K562 (cell line): ENCODE measurements around the gene RAB43. TPM values are rescaled to one million over a fixed set of nuclear protein-coding genes. Genes with fewer than 3 reads are reported as not detected.
A peak's percentile ranks its signal among the peaks of the same experiment; 100 is the strongest.

ENCODE experiments used
- ARID4B ChIP-seq: sonication (generic); formaldehyde crosslinking; IDR thresholded peaks from 2 replicates; pipeline ENCODE4 v1.8.0; 2022; ENCODE audit warnings: mild to moderate bottlenecking, missing genetic modification reagents
- TBL1XR1 ChIP-seq, 2 experiments: IDR thresholded peaks; 2 replicates each; pipeline ENCODE4 v1.6.1; 2012; ENCODE audit warnings: improper control_type of control experiment in 2 of 2, low read length in 2 of 2, mild to moderate bottlenecking in 1 of 2
- ZNF407 ChIP-seq: fragments of 450-650 bp; IDR thresholded peaks from 2 replicates; pipeline ENCODE4 v1.6.1; 2016; ENCODE audit warnings: low read depth
- polyA plus RNA-seq, 8 experiments: library from polyadenylated mRNA; depleted of rRNA in 4 of 8; stranded (reverse) in 5 of 8; unstranded in 3 of 8; fragments of >200 nt; fragmentation: Nextera tagmentation in 2 of 8; fragmentation: Illumina TruSeq in 1 of 8; extraction: Ambion mirVana in 2 of 8; extraction: Trizol in 1 of 8; gene quantifications; 2 replicates each; pipeline versions ENCODE4 v1.2.1 to v1.2.3, GENCODE V29; 2011 to 2014; ENCODE audit warnings: inconsistent platforms in 1 of 8, missing spikeins in 1 of 8
- total RNA-seq, 7 experiments: library from RNA; depleted of rRNA in 6 of 7; stranded (reverse); fragments of >200 nt in 6 of 7; fragmentation: Illumina TruSeq in 2 of 7; extraction: Trizol in 2 of 7; gene quantifications; 2 replicates each; pipeline versions ENCODE4 v1.2.1 to v1.2.3, GENCODE V29; 2011 to 2021; ENCODE audit warnings: low replicate concordance in 1 of 7
- TF ChIP-seq, protein P1 (sequence below), 3 experiments: IDR thresholded peaks in 2 of 3; conservative IDR thresholded peaks in 1 of 3; 2 replicates each; pipeline ENCODE4 v1.5.1; 2011 to 2012; ENCODE audit warnings: low read length in 3 of 3, mild to moderate bottlenecking in 3 of 3, control low read depth in 2 of 3, improper control_type of control experiment in 1 of 3, inconsistent platforms in 1 of 3, low read depth in 1 of 3, mixed read lengths in 1 of 3, moderate library complexity in 1 of 3; ENCODE audit not compliant: insufficient read depth in 2 of 3
- TF ChIP-seq, protein P2 (sequence below): sonication (generic); formaldehyde crosslinking; IDR thresholded peaks from 2 replicates; pipeline ENCODE4 v1.8.0; 2022; ENCODE audit warnings: mild to moderate bottlenecking, missing genetic modification reagents
- TF ChIP-seq, protein P3 (sequence below): fragments of 250-450 bp; sonication (Bioruptor Pico); IDR thresholded peaks from 2 replicates; pipeline ENCODE4 v1.9.0; 2021; ENCODE audit warnings: mild to moderate bottlenecking

Gene RAB43
- total and polyA plus RNA-seq, 9 of the 15 experiments (the other 6 are each of a cell fraction or from before 2014, with no cell fraction given), result 0.04 to 6.8 (median 1.7) TPM; not detected in 2

DNA sequence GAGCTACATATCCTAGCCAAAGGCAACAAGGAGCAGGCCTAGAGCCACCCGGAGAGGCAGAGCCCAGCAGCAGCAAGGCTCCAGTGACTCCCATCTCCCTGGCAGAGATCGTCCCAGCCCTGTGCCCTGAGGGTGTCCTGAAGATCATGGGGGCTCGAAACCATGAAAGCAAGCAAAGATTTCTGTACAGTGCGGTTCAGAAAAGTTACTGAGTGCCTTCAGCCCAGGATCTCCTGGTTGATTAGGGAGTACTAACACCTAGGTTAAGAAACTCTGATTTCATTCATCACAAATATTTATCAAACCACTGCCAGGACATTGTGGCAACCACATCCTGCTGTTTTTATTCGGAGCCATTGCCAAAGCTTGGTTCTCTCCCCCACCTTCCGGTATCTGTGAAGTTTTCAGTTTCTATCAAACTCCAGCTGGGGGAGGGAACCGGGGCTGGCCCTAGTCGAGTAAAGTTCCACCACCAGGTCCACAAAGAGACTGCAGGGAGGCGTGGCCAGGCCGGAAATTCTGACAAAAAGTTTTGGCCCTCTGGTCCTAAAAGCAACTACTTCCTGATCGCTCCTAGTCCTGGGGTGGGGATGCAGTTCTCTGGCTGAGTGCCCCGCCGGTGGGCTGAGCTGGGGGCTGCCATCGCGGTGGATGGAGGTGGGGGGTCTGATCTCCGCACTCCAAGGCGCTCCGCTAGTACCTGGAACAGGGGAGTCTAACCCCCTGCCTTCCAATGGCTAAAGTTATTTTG lies 1.2 kb downstream of the RAB43 start (continued):
- TF ChIP-seq ZNF407, result no peak
- TF ChIP-seq, protein P1, sequence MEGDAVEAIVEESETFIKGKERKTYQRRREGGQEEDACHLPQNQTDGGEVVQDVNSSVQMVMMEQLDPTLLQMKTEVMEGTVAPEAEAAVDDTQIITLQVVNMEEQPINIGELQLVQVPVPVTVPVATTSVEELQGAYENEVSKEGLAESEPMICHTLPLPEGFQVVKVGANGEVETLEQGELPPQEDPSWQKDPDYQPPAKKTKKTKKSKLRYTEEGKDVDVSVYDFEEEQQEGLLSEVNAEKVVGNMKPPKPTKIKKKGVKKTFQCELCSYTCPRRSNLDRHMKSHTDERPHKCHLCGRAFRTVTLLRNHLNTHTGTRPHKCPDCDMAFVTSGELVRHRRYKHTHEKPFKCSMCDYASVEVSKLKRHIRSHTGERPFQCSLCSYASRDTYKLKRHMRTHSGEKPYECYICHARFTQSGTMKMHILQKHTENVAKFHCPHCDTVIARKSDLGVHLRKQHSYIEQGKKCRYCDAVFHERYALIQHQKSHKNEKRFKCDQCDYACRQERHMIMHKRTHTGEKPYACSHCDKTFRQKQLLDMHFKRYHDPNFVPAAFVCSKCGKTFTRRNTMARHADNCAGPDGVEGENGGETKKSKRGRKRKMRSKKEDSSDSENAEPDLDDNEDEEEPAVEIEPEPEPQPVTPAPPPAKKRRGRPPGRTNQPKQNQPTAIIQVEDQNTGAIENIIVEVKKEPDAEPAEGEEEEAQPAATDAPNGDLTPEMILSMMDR (IDR thresholded peaks at IDR 0.05 in 2 of 3, conservative IDR thresholded peaks at IDR 0.05 in 1 of 3; ENCODE audit: insufficient read depth in 2 of 3, low read depth in 1 of 3, low read length in 3 of 3), result peak; percentile 28 to 54 (median 36); a peak in 4 of 6 replicates
- TF ChIP-seq, protein P2, sequence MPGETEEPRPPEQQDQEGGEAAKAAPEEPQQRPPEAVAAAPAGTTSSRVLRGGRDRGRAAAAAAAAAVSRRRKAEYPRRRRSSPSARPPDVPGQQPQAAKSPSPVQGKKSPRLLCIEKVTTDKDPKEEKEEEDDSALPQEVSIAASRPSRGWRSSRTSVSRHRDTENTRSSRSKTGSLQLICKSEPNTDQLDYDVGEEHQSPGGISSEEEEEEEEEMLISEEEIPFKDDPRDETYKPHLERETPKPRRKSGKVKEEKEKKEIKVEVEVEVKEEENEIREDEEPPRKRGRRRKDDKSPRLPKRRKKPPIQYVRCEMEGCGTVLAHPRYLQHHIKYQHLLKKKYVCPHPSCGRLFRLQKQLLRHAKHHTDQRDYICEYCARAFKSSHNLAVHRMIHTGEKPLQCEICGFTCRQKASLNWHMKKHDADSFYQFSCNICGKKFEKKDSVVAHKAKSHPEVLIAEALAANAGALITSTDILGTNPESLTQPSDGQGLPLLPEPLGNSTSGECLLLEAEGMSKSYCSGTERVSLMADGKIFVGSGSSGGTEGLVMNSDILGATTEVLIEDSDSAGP, result no peak
- TF ChIP-seq TBL1XR1 (IDR thresholded peaks at IDR 0.05; ENCODE audit: low read length in 2 of 2), result peak in 1 of 2 experiments; percentile 56; a peak in 1 of 4 replicates
- TF ChIP-seq, protein P3, sequence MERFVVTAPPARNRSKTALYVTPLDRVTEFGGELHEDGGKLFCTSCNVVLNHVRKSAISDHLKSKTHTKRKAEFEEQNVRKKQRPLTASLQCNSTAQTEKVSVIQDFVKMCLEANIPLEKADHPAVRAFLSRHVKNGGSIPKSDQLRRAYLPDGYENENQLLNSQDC (CRISPR knock-in tag), result no peak
- TF ChIP-seq ARID4B, result no peak
